ENCODE results near the gene FHIT. TPM values are rescaled to one million over a fixed set of nuclear protein-coding genes. Genes with fewer than 3 reads are reported as not detected.

FHIT gene
- total and polyA plus RNA-seq, 10 of the 15 experiments (the other 5 are each of a cell fraction or from before 2014, with no cell fraction given): 4.2 to 14.9 (median 9.4) TPM

DNA sequence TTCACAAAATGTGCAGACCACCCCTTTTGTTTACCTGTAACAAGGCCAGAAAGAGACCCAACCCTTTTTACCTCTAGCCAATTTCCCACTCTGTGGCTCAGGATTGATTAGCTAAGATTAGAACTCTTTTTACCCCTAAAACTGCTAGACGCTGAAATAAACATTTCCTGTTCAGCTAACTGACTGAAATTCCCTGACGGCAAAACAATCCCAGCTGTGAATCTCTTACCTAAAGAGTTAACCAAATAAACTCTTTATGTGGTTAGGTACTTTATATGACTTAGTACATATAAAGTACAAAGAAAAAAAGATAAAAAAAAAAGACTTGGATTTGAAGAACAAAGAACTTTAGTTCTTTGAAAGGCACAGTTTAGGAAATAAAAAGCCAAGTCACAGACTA lies 988.7 kb downstream of the FHIT start:
- no peaks in the 10 kb centered on the region; a peak in 2 of 4 replicates for H3K27me3 ChIP-seq (replicated peaks in 1 of 2; ENCODE audit: control insufficient read depth in 2 of 2, insufficient read depth in 2 of 2, low read length in 1 of 2)
- intact Hi-C loops (cut with micrococcal nuclease; ENCODE audit: unreplicated experiment) (no loop called here), in situ Hi-C loops (cut with MboI) (no loop called here)
- H3K9ac ChIP-seq (ENCODE audit: control insufficient read depth, insufficient read depth, low read length): no peak overlapping the region
- POLR2A ChIA-PET: no interaction called here
- 36% methylated on average over 2 of the region's 2 CpGs for WGBS (ENCODE audit: insufficient coverage, insufficient replicate concordance, low lambda C conversion rate, missing lambda C conversion rate)
- no peak for ATAC-seq
- no peaks in the 10 kb centered on the region for H3K9me3 ChIP-seq (replicated peaks; ENCODE audit: control insufficient read depth, insufficient read depth, low read length)
- H3K4me1 ChIP-seq (ENCODE audit: control insufficient read depth, insufficient read depth, low read length): no peaks in the 10 kb centered on the region
- no peaks in the 10 kb centered on the region for H3K36me3 ChIP-seq (ENCODE audit: control insufficient read depth in 2 of 2, insufficient read depth in 2 of 2, low read length in 1 of 2)
- SMC1A ChIA-PET (ENCODE audit: uncharacterized antibody, unreplicated experiment): no interaction called here
- H4K20me1 ChIP-seq (ENCODE audit: control insufficient read depth, insufficient read depth): no peaks in the 10 kb centered on the region
- RAD21 ChIA-PET (ENCODE audit: unreplicated experiment): no interaction called here
- no peak overlapping the region for H3K4me3 ChIP-seq
- H3K27ac ChIP-seq (ENCODE audit: control insufficient read depth, insufficient read depth): no peak overlapping the region
- no peak overlapping the region for H2AFZ ChIP-seq (ENCODE audit: control insufficient read depth, low read depth, low read length)
- TF ChIP-seq BHLHE40 (IDR thresholded peaks at IDR 0.05; ENCODE audit: borderline replicate concordance in 1 of 2, low read depth in 2 of 2, low read length in 1 of 2): no peak
- TF ChIP-seq NFYB (IDR thresholded peaks at IDR 0.05; ENCODE audit: insufficient read depth, low read depth, low read length): no peak
- TF ChIP-seq, protein P1, sequence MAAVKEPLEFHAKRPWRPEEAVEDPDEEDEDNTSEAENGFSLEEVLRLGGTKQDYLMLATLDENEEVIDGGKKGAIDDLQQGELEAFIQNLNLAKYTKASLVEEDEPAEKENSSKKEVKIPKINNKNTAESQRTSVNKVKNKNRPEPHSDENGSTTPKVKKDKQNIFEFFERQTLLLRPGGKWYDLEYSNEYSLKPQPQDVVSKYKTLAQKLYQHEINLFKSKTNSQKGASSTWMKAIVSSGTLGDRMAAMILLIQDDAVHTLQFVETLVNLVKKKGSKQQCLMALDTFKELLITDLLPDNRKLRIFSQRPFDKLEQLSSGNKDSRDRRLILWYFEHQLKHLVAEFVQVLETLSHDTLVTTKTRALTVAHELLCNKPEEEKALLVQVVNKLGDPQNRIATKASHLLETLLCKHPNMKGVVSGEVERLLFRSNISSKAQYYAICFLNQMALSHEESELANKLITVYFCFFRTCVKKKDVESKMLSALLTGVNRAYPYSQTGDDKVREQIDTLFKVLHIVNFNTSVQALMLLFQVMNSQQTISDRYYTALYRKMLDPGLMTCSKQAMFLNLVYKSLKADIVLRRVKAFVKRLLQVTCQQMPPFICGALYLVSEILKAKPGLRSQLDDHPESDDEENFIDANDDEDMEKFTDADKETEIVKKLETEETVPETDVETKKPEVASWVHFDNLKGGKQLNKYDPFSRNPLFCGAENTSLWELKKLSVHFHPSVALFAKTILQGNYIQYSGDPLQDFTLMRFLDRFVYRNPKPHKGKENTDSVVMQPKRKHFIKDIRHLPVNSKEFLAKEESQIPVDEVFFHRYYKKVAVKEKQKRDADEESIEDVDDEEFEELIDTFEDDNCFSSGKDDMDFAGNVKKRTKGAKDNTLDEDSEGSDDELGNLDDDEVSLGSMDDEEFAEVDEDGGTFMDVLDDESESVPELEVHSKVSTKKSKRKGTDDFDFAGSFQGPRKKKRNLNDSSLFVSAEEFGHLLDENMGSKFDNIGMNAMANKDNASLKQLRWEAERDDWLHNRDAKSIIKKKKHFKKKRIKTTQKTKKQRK (IDR thresholded peaks at IDR 0.05; ENCODE audit: low read depth, low read length): no peak
- TF ChIP-seq FOXM1 (IDR thresholded peaks at IDR 0.05; ENCODE audit: low read depth, low read length): no peak
- TF ChIP-seq SREBF1 (IDR thresholded peaks at IDR 0.05; ENCODE audit: low read length): no peak
- no peak for TF ChIP-seq TCF12 (IDR thresholded peaks at IDR 0.05; ENCODE audit: low read depth, low read length)
- TF ChIP-seq CUX1 (IDR thresholded peaks at IDR 0.05; ENCODE audit: insufficient replicate concordance, low read depth, low read length): no peak
- TF ChIP-seq NR2C1 (IDR thresholded peaks at IDR 0.05): no peak
- H3K4me2 ChIP-seq (ENCODE audit: control insufficient read depth, insufficient read depth): no peak overlapping the region
- no peaks in the 10 kb centered on the region for H3K79me2 ChIP-seq (ENCODE audit: control insufficient read depth, insufficient read depth, low read length)
- DNase-seq (ENCODE audit: low read depth, low spot score): no peak
- CTCF ChIA-PET: no interaction called here
- no peak for FAIRE-seq
- no TSS peak for BruUV-seq (replicated peaks)
